ENCODE measurements around the gene FRRS1L.
"Not testable (repeated sequence)": the region's sequence is repeated elsewhere in the genome, so short reads cannot be mapped to it uniquely, and the experiment has no call there.

The FRRS1L gene

DNA sequence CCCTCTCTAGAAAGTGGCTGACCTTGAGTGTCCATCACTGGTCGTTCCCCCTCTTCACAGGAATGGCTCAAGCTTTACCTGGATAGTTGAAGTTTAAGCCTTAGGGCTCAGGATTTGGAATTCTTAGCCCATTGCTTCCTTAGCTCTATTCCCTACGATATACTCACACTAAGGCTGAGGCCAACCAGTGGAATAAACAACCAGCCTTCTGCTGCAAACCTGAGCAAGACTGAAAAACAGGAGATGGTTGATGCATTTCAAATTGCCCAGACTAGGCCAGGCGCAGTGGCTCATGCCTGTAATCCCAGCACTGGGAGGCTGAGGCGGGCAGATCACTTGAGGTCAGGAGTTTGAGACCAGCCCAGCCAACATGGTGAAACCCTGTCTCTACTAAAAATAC is 40.4 kb downstream of the FRRS1L start:
- not testable (repeated sequence) for DNase-seq

DNA sequence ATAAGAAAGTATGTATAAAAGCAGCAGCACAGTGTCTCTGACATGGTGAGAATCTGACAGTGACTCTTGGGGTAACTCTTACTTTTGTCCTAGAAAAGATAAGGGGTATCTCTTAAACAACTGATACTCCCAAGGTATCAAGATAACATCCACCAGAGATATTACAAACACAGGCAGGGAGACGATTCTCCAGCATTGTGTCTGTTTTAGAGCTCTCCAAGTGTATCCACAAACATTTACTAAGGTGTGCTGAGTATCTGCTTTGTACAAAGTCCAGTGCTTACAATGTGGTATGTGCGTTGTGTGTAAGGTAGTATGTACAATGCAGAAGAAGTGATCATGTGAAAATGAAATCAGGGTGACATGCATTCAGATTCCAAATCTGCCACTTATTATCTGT is 42.9 kb downstream of the FRRS1L start:
- DNase-seq = no peak

DNA sequence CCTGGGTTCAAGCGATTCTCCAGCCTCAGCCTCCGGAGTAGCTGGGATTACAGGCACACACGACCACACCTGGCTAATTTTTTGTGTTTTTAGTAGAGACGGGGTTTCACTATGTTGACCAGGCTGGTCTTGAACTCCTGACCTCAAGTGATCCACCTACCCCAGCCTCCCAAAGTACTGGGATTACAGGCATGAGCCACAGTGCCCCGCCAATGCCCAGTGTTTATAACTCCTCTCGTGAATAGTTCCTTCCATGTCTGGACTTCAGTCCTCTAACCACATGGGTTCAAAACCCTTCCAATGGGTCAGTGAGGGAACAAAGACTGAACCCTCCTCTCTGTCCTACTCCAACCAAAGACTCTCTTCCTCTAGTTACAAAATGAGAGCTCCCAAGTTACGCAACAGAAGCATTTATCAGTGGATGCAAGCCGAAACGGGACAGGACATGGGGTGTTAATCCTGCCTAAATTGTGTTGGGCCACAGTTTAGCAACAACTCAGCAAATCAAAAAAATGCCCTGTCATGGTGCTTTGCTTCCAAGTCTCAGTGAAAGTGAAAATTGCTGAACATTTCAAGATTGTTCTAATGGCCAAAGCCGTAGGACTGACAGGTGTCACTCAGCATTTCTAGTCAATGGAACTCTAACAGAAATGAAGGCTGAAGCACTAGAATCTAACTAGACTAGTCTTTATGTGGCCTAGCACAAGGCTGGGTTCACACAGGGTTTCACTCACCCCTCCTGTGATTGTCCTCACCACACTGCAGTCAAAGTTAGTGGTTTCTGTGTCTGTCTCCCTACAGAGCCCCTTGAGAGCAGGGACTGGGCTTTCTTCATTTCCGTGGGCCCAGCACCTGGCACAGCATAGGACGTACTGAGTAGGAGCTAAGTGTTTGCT is 44.1 kb downstream of the FRRS1L start:
- no peak for DNase-seq

DNA sequence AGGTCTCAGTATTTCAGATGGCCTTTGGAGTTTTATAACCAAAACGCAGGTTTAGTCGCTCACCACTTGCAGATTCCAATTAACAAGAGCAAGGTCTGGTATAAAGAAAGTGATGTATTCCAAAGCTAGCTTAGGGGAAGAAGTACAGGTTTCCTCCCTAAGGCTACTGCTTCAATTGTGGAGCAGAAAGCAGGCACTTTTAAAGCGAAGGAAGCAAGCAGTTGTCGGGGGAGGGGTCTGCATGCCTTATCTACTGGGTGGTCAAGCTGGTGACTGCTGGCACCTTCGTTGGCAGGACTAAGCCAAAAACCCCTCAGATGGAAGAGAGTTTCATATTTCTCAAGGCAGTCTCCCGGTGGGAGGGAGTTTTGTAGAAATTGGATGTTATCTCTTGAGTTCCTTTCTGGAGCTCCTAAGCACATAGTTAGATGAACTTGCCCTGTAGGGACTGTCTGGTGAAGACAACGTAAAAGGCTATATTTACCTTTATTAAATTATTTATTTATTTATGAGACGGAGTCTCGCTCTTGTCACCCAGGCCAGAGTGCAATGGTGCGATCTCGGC is 45.7 kb downstream of the FRRS1L start:
- DNase-seq = no peak

DNA sequence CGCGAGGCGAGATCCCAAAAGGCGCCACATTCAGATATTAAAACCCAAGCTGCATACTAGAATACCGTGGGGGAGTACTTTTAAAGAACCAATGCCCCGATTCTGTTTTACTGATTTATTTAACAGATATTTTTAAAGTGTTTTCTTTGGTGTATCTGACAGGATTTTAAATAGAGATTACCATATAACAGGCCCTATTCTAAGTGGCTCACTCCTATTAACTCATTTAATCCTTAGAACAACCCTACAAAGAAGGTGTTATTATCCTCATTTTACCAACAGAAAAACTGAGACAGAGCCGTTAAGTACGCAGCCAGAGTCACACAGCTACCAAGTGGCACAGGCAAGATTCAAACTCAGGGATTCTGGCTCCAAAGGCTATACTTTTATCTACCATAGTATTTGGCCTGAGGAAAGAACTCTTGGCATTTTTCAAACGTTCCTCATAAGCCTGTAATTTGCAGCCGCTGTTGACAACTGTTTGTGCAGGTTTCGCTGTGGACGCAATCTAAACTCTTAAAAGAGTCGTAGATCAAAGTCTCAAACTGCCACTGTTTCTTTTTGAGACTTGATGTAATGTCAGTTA is 46.8 kb downstream of the FRRS1L start:
- DNase-seq = no peak

DNA sequence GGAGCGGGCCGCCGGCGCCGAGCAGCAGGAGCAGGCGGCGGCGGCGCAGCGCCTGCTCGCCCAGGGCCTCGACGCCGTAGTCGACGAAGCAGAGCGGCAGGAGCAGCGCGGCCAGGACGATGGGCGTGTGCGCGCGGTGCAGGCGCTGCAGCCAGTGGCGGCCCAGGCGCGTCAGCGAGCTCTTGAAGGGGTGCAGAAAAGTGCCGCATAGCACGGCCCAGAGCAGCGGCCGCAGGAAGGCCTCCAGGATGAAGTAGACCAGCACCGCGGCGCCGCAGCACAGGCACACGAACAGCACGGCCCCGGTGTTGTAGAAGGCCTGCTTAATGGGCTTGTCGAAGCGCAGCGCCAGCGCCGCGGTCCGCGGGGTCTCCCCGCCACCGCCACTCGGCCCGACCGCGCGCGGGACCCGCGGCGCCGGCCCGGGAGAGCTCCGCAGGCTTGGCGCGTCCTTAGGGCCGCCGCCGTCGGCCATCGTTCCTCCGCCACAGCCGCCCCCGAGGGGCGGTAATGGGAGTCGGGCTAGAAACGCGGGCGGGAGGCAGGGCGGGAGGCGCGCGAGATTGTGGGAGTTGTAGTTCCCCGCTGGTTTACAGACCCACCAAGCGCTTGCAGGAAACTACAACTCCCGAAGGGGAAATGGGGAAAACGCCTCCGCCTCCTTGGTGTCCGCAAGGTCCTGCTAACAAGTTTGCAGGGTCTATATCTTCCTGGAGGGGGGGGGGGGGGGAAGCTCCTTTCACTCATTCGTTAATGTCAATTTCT is 47.4 kb downstream of the FRRS1L start, which contains the start of gene TMEM245:
Gene TMEM245, minus strand, starts transcription at position 509 of the 765 bp plus-strand sequence. Its CDS starts 34 bp downstream, at position 475.
- peak; percentile 94 for DNase-seq

DNA sequence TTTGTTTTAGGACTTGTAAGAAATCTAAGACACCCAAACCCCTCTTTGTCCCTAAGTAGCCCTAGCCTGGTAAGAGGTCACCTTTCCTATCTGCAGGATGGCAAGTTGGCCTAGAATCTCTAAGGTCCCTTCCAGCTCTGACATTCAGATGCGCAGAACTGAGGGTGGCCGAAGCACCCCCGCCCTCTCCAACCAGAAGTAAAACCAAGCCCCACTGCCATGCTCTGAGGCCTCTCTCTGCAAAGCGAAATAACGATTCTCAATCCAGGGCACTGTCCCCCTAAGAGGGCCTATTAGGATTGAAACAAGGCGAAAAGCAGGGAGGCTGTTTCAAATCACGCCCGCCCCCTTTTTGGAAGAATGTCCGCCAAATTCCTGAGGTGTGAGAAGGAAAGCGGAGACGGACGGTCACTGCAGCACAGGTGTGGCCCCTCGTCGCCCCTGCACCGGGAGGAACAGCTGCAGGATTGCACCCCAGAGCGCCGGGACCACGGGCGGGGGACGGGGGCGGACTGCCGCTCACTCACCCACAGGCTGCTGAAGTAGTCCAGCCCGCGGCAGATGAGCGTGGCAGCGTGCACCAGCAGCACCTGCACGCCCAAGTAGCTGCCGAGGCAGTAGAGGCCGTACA is 48.1 kb downstream of the FRRS1L start:
- no peak for DNase-seq

DNA sequence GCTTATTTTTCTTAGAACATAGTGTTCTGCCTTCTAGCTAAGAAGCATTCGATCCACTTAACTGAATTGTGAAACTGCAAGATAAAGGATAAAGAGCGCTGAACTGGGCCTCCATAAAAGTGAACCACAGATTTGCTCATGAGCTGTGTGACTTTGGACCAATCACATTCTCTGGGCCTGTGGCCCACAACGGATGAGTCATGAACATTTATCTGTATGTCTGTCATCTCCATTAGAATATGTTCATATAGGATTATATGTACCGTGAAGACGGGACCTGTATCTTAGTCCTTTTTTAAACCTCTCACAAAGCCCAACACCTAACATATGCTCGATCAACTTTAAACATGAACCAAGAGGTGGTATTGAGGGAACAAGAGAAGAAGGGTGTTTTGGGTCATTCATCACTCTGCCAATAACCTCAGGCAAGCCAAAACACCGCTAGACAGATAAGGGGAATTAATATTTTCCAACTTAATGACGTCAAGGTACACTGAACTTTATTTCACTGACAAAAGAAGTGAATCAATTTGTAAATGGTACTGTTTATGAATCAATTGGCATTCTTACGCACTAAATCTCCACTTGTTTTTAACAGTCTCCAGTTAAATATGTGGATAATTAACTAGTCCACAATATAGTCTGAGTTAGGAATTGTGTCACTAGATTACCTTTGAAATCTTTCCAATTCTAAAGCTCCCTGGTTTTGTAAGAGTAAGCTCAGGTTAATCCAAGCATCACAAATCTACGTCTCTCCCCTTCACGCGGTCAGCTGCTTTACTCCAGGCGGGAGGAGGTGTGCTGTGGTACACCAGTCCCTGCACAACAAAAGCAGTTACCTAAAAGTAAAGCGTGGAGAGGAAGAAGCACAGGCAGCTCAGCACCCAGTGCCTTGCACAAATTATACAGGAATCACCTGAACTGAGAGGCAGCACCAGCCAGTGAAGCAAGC is 48.9 kb downstream of the FRRS1L start:
- no peak for DNase-seq

DNA sequence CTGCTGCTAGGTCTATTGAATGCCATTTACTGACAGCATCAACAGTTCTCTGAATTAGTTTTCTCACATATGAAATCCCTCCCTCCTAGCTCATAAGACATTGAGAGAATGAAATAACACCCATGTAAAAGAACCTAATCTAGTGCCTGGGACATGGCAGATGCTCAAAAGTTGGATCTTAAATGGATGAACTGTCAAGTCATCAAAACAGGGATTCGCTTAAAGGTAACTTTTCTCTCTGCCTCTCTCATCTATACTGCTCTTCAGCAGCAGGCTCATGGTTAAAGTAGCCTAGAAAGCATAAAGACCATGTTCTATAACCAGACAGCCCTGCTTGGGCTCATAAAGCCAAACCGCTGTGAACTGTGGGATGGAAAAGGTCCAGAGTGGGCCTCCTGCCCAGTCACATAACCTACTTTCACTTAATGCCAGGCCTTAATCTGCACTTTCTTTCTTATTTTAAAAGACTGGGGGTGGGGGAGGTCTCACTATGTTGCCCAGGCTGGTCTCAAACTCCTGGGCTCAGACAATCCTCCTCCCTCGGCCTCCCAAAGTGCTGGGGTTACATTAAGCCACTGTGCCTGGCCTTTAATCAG is 51.0 kb downstream of the FRRS1L start:
- DNase-seq = no peak

DNA sequence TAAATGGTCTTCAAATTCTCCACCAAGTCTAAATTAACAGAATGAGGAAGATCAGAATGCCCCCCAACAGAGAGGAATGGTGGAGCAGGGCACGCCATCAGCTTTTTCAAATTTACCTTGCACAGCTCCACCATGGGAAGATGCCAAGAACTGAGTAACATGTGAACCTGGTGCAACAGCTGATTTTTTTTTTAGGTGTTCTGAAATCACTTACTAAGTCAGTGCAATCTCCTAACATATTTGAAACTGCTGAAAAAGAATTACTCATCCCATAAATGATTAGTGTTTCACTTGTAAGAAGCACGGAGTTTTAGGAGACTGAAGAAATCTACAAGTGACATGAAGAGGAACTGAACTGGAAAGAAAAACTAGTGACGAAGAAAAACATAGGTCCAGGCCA is 52.4 kb downstream of the FRRS1L start:
- no peak for DNase-seq

DNA sequence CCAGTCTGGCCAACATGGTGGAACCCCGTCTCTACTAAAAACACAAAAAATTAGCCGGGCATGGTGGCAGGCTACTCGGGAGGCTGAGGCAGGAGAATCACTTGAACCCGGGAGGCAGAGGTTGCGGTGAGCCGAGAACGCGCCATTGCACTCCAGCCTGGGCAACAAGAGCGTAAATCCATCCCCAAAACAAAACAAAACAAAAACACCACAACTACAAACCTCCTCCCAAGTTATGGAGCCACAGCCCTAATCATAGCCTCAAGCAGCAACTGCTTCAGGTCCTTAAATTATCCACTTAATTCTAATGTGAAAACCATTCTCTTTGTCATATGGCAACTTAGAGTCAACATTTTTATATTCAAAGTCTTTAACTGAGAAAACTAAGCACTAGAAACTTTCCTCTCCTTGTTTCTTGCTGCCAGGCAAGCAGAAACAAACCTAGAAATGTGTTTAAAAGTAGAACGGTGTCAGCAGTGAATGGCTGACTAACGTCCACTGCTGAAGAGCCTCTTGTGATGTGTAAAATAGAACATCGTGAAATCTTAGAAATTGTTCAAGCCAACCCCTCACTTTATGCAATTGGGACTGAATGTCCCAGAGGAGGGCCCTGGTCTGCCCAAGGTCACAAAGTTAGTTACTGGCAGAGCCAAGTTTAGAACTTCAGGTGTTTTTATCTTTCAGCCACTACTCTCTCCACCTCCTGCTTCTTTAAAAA is 53.0 kb downstream of the FRRS1L start:
- no peak for DNase-seq

DNA sequence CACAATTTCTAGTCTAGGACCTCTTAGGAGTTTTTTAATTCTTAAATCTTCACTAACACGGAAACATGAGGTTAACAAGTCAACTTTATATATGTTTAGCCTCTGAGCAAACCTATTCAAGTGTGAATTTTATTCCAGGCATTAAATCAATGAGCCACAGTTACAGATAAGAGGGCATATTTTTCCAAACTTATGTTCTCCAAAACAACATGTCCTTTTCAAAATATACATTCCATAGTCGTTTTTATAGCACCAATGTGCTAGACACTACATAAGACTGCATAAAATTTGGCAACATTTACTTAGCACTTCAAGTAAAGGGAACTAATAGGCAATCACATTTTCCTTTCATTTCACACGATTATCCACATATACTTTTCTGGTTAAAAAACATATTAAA is 53.8 kb downstream of the FRRS1L start:
- no peak for DNase-seq

DNA sequence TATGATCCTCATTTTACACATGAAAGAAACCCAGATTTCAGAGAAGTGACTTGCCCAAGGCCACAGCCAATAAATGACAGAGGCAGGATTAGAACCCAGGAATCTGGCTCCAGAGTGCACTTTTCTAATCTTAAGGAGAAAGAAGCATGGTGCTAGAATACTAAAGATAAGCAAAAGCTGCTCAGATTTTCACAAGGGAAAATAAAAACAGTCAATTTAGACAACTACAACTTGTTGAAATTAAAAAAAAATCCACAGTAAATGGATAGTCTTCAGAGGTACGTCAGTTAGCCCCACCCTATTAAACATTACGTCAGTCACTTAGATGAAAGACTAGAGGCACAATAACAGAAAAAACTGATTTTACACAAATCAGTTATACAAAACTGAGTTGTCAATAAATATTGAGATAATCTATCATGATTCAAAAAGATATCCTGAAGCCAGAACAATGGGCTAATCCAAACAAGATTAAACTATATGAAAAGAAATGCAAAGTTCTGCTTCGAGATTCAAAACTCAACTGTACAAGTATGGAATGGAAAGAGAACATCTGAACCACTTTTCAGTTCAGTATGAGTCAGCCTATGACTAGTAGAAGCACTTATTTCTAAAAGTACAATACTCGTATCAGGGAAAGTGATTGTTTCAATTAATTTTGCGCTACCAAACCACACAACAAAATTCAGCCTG is 56.6 kb downstream of the FRRS1L start:
- DNase-seq = no peak

DNA sequence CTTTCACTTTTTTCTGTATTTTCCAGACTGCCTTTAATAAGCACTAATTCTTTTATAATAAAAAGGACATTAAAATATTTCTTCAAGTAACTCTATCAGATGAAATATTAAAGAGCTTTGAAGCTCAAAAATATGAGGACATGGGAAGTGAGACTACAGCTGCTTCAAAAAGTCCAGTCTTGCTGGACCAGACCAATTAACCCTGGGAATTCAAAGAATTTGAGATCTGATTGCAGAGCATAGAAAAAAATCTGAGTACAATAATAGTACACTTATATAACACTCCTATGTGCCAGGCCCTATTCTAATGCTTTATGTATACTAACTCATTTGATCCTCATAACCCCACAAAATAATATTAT is 57.1 kb downstream of the FRRS1L start:
- DNase-seq = no peak

DNA sequence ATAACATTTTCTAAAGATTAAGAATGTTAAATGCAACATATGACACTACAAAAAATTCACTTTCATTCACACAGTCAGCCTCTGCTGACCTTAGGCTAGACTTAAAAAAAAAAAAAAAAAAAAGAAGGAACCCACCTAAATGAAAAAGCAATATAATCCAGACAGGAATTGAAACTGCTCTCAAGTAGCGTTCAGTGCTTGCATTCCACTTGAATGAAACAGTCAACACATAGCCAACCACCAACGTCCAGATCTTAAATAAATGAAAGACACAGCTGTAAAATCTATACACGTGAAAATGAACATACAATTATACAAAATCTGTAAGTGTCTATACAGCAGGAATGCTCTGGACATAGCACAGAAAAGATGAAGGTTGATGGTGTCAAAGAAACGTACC is 58.7 kb downstream of the FRRS1L start:
- DNase-seq = no peak

DNA sequence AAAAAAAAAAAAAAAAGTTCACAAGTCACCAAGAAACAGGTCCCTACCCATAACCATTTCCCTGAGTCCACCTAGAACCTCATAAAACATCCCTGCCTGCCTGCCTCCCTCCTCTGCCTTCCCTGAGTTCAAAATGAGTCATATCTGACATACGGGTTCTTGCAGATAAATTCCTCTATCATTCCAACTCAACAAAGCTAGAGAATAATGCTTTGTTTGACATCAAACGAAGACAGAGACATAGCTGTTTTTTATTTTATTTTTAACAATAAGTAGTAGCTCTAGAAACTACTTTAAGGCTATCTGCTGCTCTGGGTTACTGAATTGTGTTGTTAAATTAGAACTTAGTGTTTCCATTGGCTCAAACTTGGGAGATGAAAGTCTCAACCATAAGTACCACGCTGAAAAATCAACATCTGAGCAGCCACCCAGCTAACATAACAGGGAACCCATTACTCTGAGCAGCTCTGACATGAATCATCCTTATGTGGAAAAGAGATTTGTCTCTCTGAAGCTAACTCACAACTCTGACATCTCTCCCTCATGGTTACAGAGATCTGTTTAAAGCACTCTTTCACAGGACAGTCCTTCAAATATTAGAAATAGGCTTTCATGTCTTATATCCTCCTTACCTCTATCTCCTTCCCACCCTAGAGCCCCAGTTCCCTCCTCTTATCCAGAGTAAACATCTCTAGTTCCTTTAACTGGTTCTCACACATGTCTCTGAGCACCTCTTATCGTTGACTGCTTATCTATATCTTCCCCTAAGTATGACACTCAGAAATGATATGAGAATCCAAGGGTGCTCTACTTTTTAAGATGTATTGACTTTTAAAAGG is 59.4 kb downstream of the FRRS1L start:
- DNase-seq = no peak

DNA sequence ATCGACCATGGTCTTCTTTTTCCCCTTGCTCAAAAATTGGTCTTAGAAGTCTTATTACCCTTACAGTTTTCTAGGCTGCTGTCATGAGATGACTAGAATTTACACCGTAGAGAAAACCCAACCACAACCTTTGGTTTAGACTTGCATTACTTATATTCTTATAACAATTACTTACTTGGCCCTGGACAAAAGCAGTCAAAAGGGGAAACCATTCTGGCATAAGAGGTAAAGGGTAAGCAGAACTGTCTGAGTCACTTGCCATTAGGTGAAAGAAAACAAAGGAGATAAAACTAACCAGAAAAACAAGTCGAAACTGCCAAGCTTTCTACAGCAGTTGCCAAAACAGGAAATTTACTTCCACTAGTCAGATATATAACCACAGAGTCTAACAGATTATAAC is 65.2 kb downstream of the FRRS1L start:
- no peak for DNase-seq

DNA sequence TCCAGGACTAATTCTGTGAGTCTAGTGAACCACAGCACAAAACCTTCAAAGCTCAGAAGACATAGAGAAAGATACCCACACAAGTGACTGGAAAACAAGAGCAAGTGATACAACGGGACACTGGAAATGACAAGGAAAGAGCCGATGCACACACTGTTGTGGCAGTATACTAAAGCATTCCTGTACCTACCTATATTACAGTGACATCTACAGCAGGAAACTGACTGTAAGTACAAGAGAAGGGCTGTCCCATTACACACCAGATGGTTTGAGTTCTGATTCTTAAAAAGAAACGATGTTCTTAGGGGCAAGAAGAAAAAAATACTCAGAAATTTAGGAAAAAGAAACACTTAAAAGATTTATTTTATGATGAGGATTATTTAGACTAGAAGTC is 65.8 kb downstream of the FRRS1L start:
- DNase-seq = no peak

All from DMS79 (cell line).